ENCODE measurements around the gene ACSF3. TPM values are rescaled to one million over a fixed set of nuclear protein-coding genes. Genes with fewer than 3 reads are reported as not detected.

Gene ACSF3
- total RNA-seq, 1 donor from 2014 or later: 14.5 TPM

DNA sequence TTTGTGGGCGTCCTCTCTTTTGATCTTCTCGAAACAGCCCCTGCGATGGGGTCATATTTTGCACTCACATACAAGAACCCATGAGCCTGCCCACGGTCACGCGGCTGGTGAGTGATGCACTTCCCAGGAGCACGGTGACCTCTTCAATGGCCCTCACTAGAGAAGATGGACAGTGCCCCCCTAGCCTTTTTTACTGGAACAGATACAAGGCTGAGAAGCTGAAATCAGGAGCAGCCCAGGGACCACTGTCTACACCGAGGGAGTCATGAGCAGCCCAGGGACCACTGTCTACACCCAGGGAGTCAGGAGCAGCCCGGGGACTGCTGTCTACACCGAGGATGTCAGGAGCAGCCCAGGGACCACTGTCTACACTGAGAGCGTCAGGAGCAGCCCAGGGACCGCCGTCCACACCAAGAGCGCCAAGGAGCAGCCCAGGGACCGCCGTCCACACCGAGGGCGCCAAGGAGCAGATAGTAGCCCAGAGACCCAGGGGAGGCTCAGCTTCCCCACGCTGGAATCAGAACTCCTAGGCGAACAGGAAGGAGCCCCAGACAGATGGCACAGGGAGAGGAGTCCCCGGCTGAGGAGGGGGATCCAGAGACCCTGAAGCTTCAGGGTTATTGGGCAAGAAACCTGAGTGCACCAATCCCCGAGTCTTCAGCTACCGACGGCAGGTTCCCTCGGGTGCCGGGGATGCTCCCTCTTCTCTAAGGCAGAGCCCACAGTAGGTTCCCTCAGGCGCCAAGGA is 23.7 kb downstream of the ACSF3 start:
- H3K27me3 ChIP-seq: no peaks in the 10 kb centered on the region
- no peaks in the 10 kb centered on the region for H3F3A ChIP-seq (ENCODE audit: low read depth)
- H2AFZ ChIP-seq (replicated peaks): no peak overlapping the region
- H3K9me3 ChIP-seq (ENCODE audit: low read depth): no peaks in the 10 kb centered on the region
- peaks cover 9% of the 10 kb centered on the region for H3K27me3 Mint-ChIP-seq (ENCODE audit: insufficient read depth, low read depth)
- no peaks in the 10 kb centered on the region for H3K36me3 ChIP-seq
- peaks cover 6% of the 10 kb centered on the region for H3K4me1 ChIP-seq
- no peak overlapping the region for H3K27ac ChIP-seq
- no peaks in the 10 kb centered on the region for H3K79me2 ChIP-seq (ENCODE audit: low read depth)
- peaks cover 17% of the 10 kb centered on the region for H3K36me3 Mint-ChIP-seq
- no peak overlapping the region for H3K9ac ChIP-seq
- no peak overlapping the region for H3K4me3 Mint-ChIP-seq
- no peak overlapping the region for H3K4me3 ChIP-seq
- no peak overlapping the region for H3K4me2 ChIP-seq
- H4K20me1 ChIP-seq (ENCODE audit: low read depth): no peaks in the 10 kb centered on the region
- peak overlapping the region; percentile 66 for H3K27ac Mint-ChIP-seq
- no peak for DNase-seq (ENCODE audit: low spot score)
- H3K9me3 Mint-ChIP-seq: no peaks in the 10 kb centered on the region
- peaks cover 13% of the 10 kb centered on the region for H3K4me1 Mint-ChIP-seq
- TF ChIP-seq, protein P1, sequence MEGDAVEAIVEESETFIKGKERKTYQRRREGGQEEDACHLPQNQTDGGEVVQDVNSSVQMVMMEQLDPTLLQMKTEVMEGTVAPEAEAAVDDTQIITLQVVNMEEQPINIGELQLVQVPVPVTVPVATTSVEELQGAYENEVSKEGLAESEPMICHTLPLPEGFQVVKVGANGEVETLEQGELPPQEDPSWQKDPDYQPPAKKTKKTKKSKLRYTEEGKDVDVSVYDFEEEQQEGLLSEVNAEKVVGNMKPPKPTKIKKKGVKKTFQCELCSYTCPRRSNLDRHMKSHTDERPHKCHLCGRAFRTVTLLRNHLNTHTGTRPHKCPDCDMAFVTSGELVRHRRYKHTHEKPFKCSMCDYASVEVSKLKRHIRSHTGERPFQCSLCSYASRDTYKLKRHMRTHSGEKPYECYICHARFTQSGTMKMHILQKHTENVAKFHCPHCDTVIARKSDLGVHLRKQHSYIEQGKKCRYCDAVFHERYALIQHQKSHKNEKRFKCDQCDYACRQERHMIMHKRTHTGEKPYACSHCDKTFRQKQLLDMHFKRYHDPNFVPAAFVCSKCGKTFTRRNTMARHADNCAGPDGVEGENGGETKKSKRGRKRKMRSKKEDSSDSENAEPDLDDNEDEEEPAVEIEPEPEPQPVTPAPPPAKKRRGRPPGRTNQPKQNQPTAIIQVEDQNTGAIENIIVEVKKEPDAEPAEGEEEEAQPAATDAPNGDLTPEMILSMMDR (IDR thresholded peaks at IDR 0.05): no peak
- TF ChIP-seq EZH2phosphoT487 (IDR thresholded peaks at IDR 0.05) (no peak), EZH2 (IDR thresholded peaks at IDR 0.05) (no peak)

DNA sequence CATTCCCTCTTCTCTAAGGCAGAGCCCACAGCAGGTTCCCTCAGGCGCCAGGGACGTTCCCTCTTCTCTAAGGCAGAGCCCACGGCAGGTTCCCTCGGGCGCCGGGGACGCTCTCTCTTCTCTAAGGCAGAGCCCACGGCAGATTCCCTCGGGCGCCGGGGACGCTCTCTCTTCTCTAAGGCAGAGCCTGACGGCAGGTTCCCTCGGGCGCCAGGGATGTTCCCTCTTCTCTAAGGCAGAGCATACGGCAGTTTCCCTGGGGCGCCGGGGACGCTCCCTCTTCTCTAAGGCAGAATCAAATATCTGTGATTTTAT is 24.3 kb downstream of the ACSF3 start:
- H3K27ac Mint-ChIP-seq: peak overlapping the region; percentile 60
- H3K36me3 ChIP-seq: no peaks in the 10 kb centered on the region

DNA sequence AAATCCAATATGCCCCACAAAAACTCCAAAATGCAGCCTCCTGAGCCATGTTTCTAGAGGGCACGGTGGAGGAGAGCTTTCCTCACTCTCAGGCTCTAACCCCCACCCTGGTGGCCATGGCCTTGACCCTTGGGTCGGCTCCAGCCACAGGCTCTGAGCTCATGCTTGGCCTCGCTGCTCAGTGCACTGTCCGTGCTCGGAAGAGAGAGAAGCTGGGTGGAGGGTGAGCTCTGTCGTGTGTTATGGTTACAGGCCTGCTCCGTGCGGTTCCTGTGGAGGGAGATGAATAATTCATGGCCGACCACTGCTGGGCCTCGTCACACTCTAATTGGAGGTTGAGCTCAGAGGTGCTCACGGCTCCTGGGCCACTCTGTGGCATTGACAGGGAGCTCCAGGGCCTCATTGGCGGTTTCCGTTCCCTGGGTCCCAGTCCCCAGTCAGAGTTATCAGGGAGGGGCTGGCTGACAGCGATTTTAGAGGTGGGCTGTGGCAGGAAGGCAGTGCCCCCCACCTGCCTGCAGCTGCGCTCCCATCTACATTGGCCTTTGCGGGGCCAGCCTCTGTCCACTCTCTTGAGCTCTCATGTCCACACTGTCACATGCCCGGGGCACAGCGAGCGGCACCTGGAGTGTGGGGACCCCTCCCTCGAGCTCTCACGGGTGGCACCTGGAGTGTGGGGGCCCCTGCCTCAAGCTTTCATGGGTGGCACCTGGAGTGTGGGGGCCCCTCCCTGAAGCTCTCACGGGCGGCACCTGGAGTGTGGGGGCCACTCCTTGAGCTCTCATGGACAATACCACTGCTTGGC is 24.9 kb downstream of the ACSF3 start:
- no peaks in the 10 kb centered on the region for H3K9me3 Mint-ChIP-seq
- peaks cover 9% of the 10 kb centered on the region for H3K27me3 Mint-ChIP-seq (ENCODE audit: insufficient read depth, low read depth)
- no peaks in the 10 kb centered on the region for H4K20me1 ChIP-seq (ENCODE audit: low read depth)
- no peak overlapping the region for H3K9ac ChIP-seq
- no peaks in the 10 kb centered on the region for H3F3A ChIP-seq (ENCODE audit: low read depth)
- no peaks in the 10 kb centered on the region for H3K79me2 ChIP-seq (ENCODE audit: low read depth)
- no peak overlapping the region for H3K4me2 ChIP-seq
- peak overlapping the region; percentile 63 for H3K4me3 Mint-ChIP-seq
- H3K36me3 ChIP-seq: no peaks in the 10 kb centered on the region
- peak overlapping the region; percentile 60 for H3K27ac Mint-ChIP-seq
- H3K36me3 Mint-ChIP-seq: peaks cover 17% of the 10 kb centered on the region
- H2AFZ ChIP-seq (replicated peaks): no peak overlapping the region
- H3K27ac ChIP-seq: no peak overlapping the region
- H3K4me1 ChIP-seq: peaks cover 6% of the 10 kb centered on the region
- no peaks in the 10 kb centered on the region for H3K9me3 ChIP-seq (ENCODE audit: low read depth)
- H3K4me1 Mint-ChIP-seq: peaks cover 13% of the 10 kb centered on the region
- H3K27me3 ChIP-seq: no peaks in the 10 kb centered on the region
- no peak for TF ChIP-seq EZH2 (IDR thresholded peaks at IDR 0.05)
- TF ChIP-seq, protein P1 (IDR thresholded peaks at IDR 0.05): no peak
- TF ChIP-seq EZH2phosphoT487 (IDR thresholded peaks at IDR 0.05): no peak
- no peak overlapping the region for H3K4me3 ChIP-seq
- DNase-seq (ENCODE audit: low spot score): no peak

More for the DNA sequence above, 24.3 kb downstream of the ACSF3 start:
- no peak overlapping the region for H3K9ac ChIP-seq
- peaks cover 17% of the 10 kb centered on the region for H3K36me3 Mint-ChIP-seq
- no peaks in the 10 kb centered on the region for H3K9me3 ChIP-seq (ENCODE audit: low read depth)
- H3K4me1 Mint-ChIP-seq: peaks cover 13% of the 10 kb centered on the region
- H3K79me2 ChIP-seq (ENCODE audit: low read depth): no peaks in the 10 kb centered on the region
- no peak for TF ChIP-seq EZH2phosphoT487 (IDR thresholded peaks at IDR 0.05)
- TF ChIP-seq, protein P1 (IDR thresholded peaks at IDR 0.05): no peak
- TF ChIP-seq EZH2 (IDR thresholded peaks at IDR 0.05): no peak
- peaks cover 9% of the 10 kb centered on the region for H3K27me3 Mint-ChIP-seq (ENCODE audit: insufficient read depth, low read depth)
- H3K4me1 ChIP-seq: peaks cover 6% of the 10 kb centered on the region
- peak overlapping the region; percentile 63 for H3K4me3 Mint-ChIP-seq
- H3K4me2 ChIP-seq: no peak overlapping the region
- no peaks in the 10 kb centered on the region for H4K20me1 ChIP-seq (ENCODE audit: low read depth)
- no peaks in the 10 kb centered on the region for H3K27me3 ChIP-seq
- H3K27ac ChIP-seq: no peak overlapping the region
- no peak overlapping the region for H2AFZ ChIP-seq (replicated peaks)
- no peak for DNase-seq (ENCODE audit: low spot score)
- no peak overlapping the region for H3K4me3 ChIP-seq
- no peaks in the 10 kb centered on the region for H3K9me3 Mint-ChIP-seq
- no peaks in the 10 kb centered on the region for H3F3A ChIP-seq (ENCODE audit: low read depth)

All from neural progenitor cell (in vitro differentiated cells).